Fibroblast of villous mesenchyme (primary cell): ENCODE data around the gene ERC1. TPM values are rescaled to one million over a fixed set of nuclear protein-coding genes. Genes with fewer than 3 reads are reported as not detected.

Experiments
- DNase-seq: peaks from one replicate; pipeline ENCODE4 v3.0.0-alpha.2; 2010; ENCODE audit warnings: low read depth
- H3K4me3 ChIP-seq: 2 replicates; pipeline ENCODE4 v1.5.1; 2011; ENCODE audit warnings: low read depth, mild to moderate bottlenecking, low read length
- total RNA-seq: library from RNA; depleted of rRNA; stranded (reverse); fragments of >200 nt; gene quantifications from 2 replicates; pipeline ENCODE4 v1.2.3, GENCODE V29; 2012
- TF ChIP-seq, protein P1 (sequence below): IDR thresholded peaks from 2 replicates; pipeline ENCODE4 v1.5.1; 2012; ENCODE audit warnings: low read depth, mild to moderate bottlenecking, low read length; ENCODE audit not compliant: insufficient read depth

ERC1 gene
- total RNA-seq, 1 donor = 49.7 TPM

DNA sequence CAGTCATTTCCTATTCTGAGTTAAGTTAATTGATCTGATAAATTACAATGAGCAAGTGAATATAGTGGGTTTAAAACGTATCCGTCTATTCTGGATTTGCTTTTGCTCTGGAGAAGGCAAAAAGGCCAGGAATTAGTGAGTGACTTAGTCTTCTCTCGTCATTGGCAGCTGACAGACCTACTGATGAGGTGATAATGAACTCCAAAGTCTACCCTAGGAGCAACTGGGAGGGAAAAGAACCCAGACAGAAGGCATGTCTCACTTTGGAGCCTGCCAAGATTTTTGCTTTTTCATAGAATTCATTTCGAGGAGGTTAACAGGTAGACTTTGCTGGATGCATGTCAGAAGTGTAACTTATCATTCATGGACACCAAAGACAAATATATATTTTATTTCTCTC lies 333.1 kb downstream of the ERC1 start:
- no peak overlapping the region for H3K4me3 ChIP-seq
- TF ChIP-seq, protein P1, sequence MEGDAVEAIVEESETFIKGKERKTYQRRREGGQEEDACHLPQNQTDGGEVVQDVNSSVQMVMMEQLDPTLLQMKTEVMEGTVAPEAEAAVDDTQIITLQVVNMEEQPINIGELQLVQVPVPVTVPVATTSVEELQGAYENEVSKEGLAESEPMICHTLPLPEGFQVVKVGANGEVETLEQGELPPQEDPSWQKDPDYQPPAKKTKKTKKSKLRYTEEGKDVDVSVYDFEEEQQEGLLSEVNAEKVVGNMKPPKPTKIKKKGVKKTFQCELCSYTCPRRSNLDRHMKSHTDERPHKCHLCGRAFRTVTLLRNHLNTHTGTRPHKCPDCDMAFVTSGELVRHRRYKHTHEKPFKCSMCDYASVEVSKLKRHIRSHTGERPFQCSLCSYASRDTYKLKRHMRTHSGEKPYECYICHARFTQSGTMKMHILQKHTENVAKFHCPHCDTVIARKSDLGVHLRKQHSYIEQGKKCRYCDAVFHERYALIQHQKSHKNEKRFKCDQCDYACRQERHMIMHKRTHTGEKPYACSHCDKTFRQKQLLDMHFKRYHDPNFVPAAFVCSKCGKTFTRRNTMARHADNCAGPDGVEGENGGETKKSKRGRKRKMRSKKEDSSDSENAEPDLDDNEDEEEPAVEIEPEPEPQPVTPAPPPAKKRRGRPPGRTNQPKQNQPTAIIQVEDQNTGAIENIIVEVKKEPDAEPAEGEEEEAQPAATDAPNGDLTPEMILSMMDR = no peak
- no peak for DNase-seq

DNA sequence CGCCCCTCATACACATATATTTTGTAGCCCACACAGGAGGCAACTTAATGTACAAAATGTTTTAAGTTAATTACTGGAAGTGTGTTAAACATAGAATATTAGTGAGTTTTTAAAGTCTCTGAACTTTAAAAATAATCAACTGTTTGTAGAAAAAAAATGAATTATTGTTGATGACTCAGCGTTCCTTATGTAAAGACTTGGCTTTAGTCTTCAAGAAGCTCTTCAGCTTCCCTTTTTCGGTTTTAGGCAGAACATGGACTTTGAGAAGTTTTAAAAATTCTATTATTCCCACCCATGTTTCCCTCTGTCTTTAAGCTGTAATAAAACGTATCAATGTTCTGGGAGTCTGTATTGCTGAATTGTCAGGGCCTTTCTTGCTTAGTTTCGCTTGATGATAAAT lies 333.9 kb downstream of the ERC1 start:
- TF ChIP-seq, protein P1 = no peak
- no peak overlapping the region for H3K4me3 ChIP-seq
- no peak for DNase-seq

GRCh38 chr12:1325666-1326065 lies 334.6 kb downstream of the ERC1 start:
- TF ChIP-seq, protein P1 = no peak
- H3K4me3 ChIP-seq = no peak overlapping the region
- no peak for DNase-seq

- TF ChIP-seq, protein P1 = no peak
- no peak overlapping the region for H3K4me3 ChIP-seq
- DNase-seq = no peak
These were observed 335.2 kb downstream of the ERC1 start for GRCh38 chr12:1326258-1326657.

- no peak overlapping the region for H3K4me3 ChIP-seq
- no peak for DNase-seq
- TF ChIP-seq, protein P1 = no peak
These were observed 337.4 kb downstream of the ERC1 start for GRCh38 chr12:1328391-1328790.

GRCh38 chr12:1329784-1330476 lies 338.9 kb downstream of the ERC1 start:
- H3K4me3 ChIP-seq = no peak overlapping the region
- TF ChIP-seq, protein P1 = no peak
- no peak for DNase-seq

DNA sequence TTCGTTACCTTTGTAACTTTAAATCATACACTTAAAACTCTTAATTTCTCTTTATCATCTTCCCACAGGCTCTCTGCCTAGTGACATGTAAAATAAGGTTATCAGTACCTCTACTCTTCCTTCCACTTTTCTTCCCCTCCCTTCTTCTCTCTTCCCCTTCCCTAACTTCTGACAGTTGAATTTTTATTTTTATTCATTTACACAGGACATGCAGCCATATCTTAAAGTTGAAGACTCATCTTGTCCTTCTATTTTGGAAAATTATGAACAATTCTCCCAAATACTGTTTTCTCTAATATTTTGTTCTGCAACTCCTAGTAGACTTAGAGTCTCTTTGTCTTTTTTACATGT lies 339.4 kb downstream of the ERC1 start:
- H3K4me3 ChIP-seq = no peak overlapping the region
- DNase-seq = no peak
- TF ChIP-seq, protein P1 = no peak
